Kidney (tissue), 14 donors: Measurements from ENCODE around the gene POU2F1. TPM values are rescaled to one million over a fixed set of nuclear protein-coding genes. Genes with fewer than 3 reads are reported as not detected.

Source experiments
- DNase-seq, 5 donors: peaks; one replicate each; pipeline ENCODE4 v3.0.0-alpha.2; 2013 to 2020
- FAIRE-seq: peaks from 2 replicates; lab custom pipeline; 2012; peaks lifted over from hg19 to GRCh38; lab: Jason Lieb, UNC
- H3K27ac ChIP-seq, 2 donors: one replicate each; pipeline ENCODE4 v1.7.0; 2013; ENCODE audit warnings: low read depth in 2 of 2, low read length in 2 of 2, inconsistent platforms in 1 of 2
- H3K27me3 ChIP-seq: one replicate; pipeline ENCODE4 v1.7.1; 2013; ENCODE audit warnings: low read length, inconsistent platforms; ENCODE audit not compliant: control insufficient read depth, insufficient read depth
- H3K36me3 ChIP-seq, 3 donors: one replicate each; pipeline versions ENCODE4 v1.7.0 to v1.7.1; 2013; ENCODE audit warnings: low read length in 3 of 3, control low read depth in 1 of 3, inconsistent platforms in 1 of 3; ENCODE audit not compliant: insufficient read depth in 3 of 3, control insufficient read depth in 2 of 3
- H3K4me1 ChIP-seq, 3 donors: one replicate each; pipeline versions ENCODE4 v1.7.0 to v1.7.1; 2013; ENCODE audit warnings: low read length in 3 of 3, inconsistent platforms in 1 of 3, low read depth in 1 of 3; ENCODE audit not compliant: control insufficient read depth in 2 of 3, insufficient read depth in 2 of 3
- H3K4me3 ChIP-seq, 3 donors: one replicate each; pipeline versions ENCODE4 v1.7.0 to v1.8.1; 2013; ENCODE audit warnings: low read length in 3 of 3, control low read depth in 1 of 3, inconsistent platforms in 1 of 3
- H3K9ac ChIP-seq, 3 donors: one replicate each; pipeline versions ENCODE4 v1.7.0 to v1.7.1; 2013; ENCODE audit warnings: low read length in 3 of 3, control low read depth in 1 of 3, inconsistent platforms in 1 of 3
- H3K9me3 ChIP-seq, 3 donors: one replicate each; pipeline versions ENCODE4 v1.7.0 to v1.7.1; 2013; ENCODE audit warnings: low read length in 3 of 3, control low read depth in 1 of 3, inconsistent platforms in 1 of 3; ENCODE audit not compliant: control insufficient read depth in 2 of 3, insufficient read depth in 1 of 3
- intact Hi-C: fragments of 100-400 bp; cut with DNase I; formaldehyde crosslinking; loops from one replicate; pipeline ENCODE4 v1.11.1; 2022
- polyA plus RNA-seq: library from polyadenylated mRNA; stranded (reverse); fragments of 350-450 nt; fragmentation: Illumina TruSeq; extraction: RNeasy Lipid Tissue Mini Kit (QIAGEN cat#74804); gene quantifications from one replicate; pipeline ENCODE4 v1.2.3, GENCODE V29; 2014; ENCODE audit warnings: low read depth, low replicate concordance; ENCODE audit not compliant: insufficient read depth
- total RNA-seq: library from RNA; stranded (reverse); fragmentation: NEBNext Ultra II Directional; extraction: Animal tissue kit (Norgen Biotek cat#: 25700); gene quantifications from one replicate; pipeline ENCODE4 v1.2.1, GENCODE V29; 2021
- TF ChIP-seq, protein P1 (sequence below): IDR thresholded peaks from 3 replicates; pipeline ENCODE4 v1.5.1; 2012; ENCODE audit warnings: mild to moderate bottlenecking, moderate library complexity, borderline replicate concordance; ENCODE audit not compliant: insufficient read depth; ENCODE audit errors: extremely low read depth
- donor health status: control.
- donor health status: control.
- donor health status: control.
- donor health status: control.
- donor health status: control.
- donor health status: DM: yes; HTN: yes; CAD: no.
- donor health status: Normal renal cell carcinoma (clear cell type).

The POU2F1 gene
- total and polyA plus RNA-seq, 2 donors from 2014 or later: 1.9 to 25.2 TPM

DNA sequence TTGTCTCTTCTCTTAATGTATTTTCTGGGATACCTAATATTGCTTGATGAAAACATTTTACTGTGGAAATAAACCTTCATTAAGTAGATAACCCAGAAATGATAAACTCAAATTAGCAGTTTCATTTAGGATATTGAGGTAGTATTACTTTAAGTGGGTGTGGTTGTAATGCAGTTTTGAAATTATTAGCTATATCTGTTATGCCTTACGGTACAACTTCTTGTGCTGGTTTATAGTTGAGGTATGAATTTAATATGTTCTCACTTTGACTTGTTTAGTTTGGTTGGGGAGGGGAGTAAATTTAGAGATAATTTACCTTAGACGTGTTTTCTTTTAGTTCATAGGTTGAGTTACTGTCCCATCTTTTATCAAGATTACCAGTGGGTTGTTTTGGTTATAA, 111.0 kb downstream of the POU2F1 start:
- H3K9me3 ChIP-seq: peaks cover 0 to 1% (median 0%) of the 10 kb centered on the region in 3 donors
- no peak overlapping the region for H3K27ac ChIP-seq
- intact Hi-C loops: no loop called here
- TF ChIP-seq, protein P1, sequence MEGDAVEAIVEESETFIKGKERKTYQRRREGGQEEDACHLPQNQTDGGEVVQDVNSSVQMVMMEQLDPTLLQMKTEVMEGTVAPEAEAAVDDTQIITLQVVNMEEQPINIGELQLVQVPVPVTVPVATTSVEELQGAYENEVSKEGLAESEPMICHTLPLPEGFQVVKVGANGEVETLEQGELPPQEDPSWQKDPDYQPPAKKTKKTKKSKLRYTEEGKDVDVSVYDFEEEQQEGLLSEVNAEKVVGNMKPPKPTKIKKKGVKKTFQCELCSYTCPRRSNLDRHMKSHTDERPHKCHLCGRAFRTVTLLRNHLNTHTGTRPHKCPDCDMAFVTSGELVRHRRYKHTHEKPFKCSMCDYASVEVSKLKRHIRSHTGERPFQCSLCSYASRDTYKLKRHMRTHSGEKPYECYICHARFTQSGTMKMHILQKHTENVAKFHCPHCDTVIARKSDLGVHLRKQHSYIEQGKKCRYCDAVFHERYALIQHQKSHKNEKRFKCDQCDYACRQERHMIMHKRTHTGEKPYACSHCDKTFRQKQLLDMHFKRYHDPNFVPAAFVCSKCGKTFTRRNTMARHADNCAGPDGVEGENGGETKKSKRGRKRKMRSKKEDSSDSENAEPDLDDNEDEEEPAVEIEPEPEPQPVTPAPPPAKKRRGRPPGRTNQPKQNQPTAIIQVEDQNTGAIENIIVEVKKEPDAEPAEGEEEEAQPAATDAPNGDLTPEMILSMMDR: no peak
- no peaks in the 10 kb centered on the region for H3K4me1 ChIP-seq
- H3K9ac ChIP-seq: no peak overlapping the region
- H3K4me3 ChIP-seq: no peak overlapping the region
- no peaks in the 10 kb centered on the region for H3K27me3 ChIP-seq
- H3K36me3 ChIP-seq: no peaks in the 10 kb centered on the region
- FAIRE-seq (no peak), DNase-seq (no peak)

DNA sequence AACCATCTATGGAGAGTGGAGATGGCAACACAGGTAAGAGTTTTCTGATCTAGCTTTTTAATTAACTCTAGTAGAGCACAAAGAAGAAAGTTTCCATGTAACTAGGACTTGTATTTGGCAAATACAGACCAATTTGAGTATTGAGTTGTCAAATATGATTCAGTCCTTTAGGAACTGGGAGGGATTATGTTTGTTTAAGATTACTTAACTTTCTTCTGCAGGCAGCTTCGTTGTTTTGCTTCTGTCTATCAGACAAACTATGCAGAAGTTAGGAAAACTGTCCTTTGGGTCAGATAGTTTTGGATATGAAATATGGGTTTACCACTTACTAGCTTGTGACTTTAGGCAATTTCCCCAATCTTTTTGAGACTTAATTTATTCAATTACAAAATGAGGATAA, 111.8 kb downstream of the POU2F1 start:
- DNase-seq: no peak
- no peak overlapping the region for H3K4me3 ChIP-seq
- no peaks in the 10 kb centered on the region for H3K4me1 ChIP-seq
- H3K9ac ChIP-seq: no peak overlapping the region
- no peaks in the 10 kb centered on the region for H3K27me3 ChIP-seq
- intact Hi-C loops: no loop called here
- H3K36me3 ChIP-seq: no peaks in the 10 kb centered on the region
- H3K27ac ChIP-seq: no peak overlapping the region
- peaks cover 0 to 1% (median 0%) of the 10 kb centered on the region in 3 donors for H3K9me3 ChIP-seq
- TF ChIP-seq, protein P1: no peak
- FAIRE-seq: no peak

DNA sequence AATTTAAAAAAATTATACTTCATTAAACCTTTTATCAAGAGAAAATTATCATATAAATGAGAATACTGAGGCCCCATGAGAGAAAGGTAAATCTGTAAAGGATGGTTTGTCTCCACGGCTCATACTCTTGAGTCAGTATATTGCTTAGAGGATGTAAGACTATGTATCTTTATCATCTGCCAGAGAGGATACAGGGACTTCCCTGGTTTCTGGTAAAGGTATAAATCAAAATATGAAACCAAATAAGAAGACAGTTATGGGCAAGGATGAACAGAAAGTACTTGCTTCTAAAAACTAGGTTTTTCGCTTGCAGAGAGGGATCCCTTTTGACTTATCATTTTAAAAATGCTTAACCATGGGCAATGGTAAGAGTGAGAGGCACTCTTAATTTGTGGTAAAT, 112.4 kb downstream of the POU2F1 start:
- no peak overlapping the region for H3K27ac ChIP-seq
- no peaks in the 10 kb centered on the region for H3K4me1 ChIP-seq
- no peak overlapping the region for H3K9ac ChIP-seq
- TF ChIP-seq, protein P1: no peak
- no peaks in the 10 kb centered on the region for H3K36me3 ChIP-seq
- H3K9me3 ChIP-seq: peaks cover 0 to 1% (median 0%) of the 10 kb centered on the region in 3 donors
- FAIRE-seq (no peak), DNase-seq (no peak)
- H3K4me3 ChIP-seq: no peak overlapping the region
- intact Hi-C loops: no loop called here
- no peaks in the 10 kb centered on the region for H3K27me3 ChIP-seq

DNA sequence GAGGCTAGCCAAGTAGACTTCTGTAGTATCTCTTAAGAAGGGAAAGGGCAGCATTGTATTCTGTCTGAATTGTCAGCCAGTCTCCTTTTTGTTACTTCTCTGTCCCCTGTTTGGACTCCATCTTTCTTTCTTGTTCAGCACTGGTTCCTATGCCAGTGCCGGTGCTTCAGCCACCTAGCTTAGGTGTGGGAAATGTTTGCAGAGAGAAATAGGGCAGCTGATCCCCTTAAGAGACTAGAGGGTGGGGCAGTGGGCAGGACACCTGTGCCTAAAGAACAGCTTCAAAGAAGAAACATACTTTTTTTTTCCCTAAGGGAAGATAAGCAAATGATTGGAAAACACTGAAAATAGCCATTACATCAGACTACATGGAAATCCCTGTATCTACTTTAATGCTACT, 113.0 kb downstream of the POU2F1 start:
- Histone ChIP-seq H3K4me1 (no peaks in the 10 kb centered on the region), H3K27me3 (no peaks in the 10 kb centered on the region), H3K27ac (no peak overlapping the region), H3K9ac (no peak overlapping the region), H3K36me3 (no peaks in the 10 kb centered on the region), H3K9me3 (peaks cover 0 to 1% (median 0%) of the 10 kb centered on the region in 3 donors), H3K4me3 (no peak overlapping the region)
- DNase-seq (no peak), FAIRE-seq (no peak)
- TF ChIP-seq, protein P1: no peak
- intact Hi-C loops: no loop called here
